ENCODE results near the gene SYT7.

GRCh38 chr11:61513143-61513765 is 67.6 kb downstream of the SYT7 start:
- TF ChIP-seq CTCF (IDR thresholded peaks at IDR 0.05; ENCODE audit: borderline replicate concordance, extremely low read depth, low read length, poor library complexity, severe bottlenecking) = no peak
- TF ChIP-seq EZH2 (IDR thresholded peaks at IDR 0.05; ENCODE audit: borderline replicate concordance, low read depth, low read length, severe bottlenecking) = no peak

Measured in DND-41 (cell line).